ENCODE measurements around the gene KIF1B. TPM values are rescaled to one million over a fixed set of nuclear protein-coding genes. Genes with fewer than 3 reads are reported as not detected.
"Not testable (repeated sequence)": the region's sequence is repeated elsewhere in the genome, so short reads cannot be mapped to it uniquely, and the experiment has no call there.

The KIF1B gene
- total RNA-seq, 1 experiment from 2014 or later = 19.9 TPM

- in situ Hi-C loops (cut with HindIII; ENCODE audit: low sequenced_read_pairs); DNase-seq (ENCODE audit: low spot score): not testable (repeated sequence)
These were observed 10.3 kb downstream of the KIF1B start for GRCh38 chr1:10220657-10221056.

GRCh38 chr1:10225573-10225972, 15.2 kb downstream of the KIF1B start:
- in situ Hi-C loops (cut with HindIII; ENCODE audit: low sequenced_read_pairs) = no loop called here
- no peak for DNase-seq (ENCODE audit: low spot score)

GRCh38 chr1:10228528-10228927, 18.2 kb downstream of the KIF1B start:
- in situ Hi-C loops (cut with HindIII; ENCODE audit: low sequenced_read_pairs) = no loop called here
- no peak for DNase-seq (ENCODE audit: low spot score)

GRCh38 chr1:10229903-10230302, 19.5 kb downstream of the KIF1B start:
- in situ Hi-C loops (cut with HindIII; ENCODE audit: low sequenced_read_pairs) = no loop called here
- no peak for DNase-seq (ENCODE audit: low spot score)

- in situ Hi-C loops (cut with HindIII; ENCODE audit: low sequenced_read_pairs) = no loop called here
- no peak for DNase-seq (ENCODE audit: low spot score)
These were observed 21.8 kb downstream of the KIF1B start for GRCh38 chr1:10232163-10232562.

GRCh38 chr1:10236405-10237156, 26.2 kb downstream of the KIF1B start:
- in situ Hi-C loops (cut with HindIII; ENCODE audit: low sequenced_read_pairs) = no loop called here
- no peak for DNase-seq (ENCODE audit: low spot score)

- in situ Hi-C loops (cut with HindIII; ENCODE audit: low sequenced_read_pairs) = no loop called here
- DNase-seq (ENCODE audit: low spot score) = no peak
These were observed 26.8 kb downstream of the KIF1B start for GRCh38 chr1:10237157-10237539.

GRCh38 chr1:10242135-10242534, 31.8 kb downstream of the KIF1B start:
- in situ Hi-C loops (cut with HindIII; ENCODE audit: low sequenced_read_pairs) = no loop called here
- DNase-seq (ENCODE audit: low spot score) = no peak

GRCh38 chr1:10242811-10243210, 32.4 kb downstream of the KIF1B start:
- DNase-seq (ENCODE audit: low spot score) = no peak
- in situ Hi-C loops (cut with HindIII; ENCODE audit: low sequenced_read_pairs) = no loop called here

- in situ Hi-C loops (cut with HindIII; ENCODE audit: low sequenced_read_pairs) = no loop called here
- DNase-seq (ENCODE audit: low spot score) = no peak
These were observed 35.3 kb downstream of the KIF1B start for GRCh38 chr1:10245674-10246073.

GRCh38 chr1:10249808-10250457, 39.6 kb downstream of the KIF1B start:
- in situ Hi-C loops (cut with HindIII; ENCODE audit: low sequenced_read_pairs) = no loop called here
- no peak for DNase-seq (ENCODE audit: low spot score)

GRCh38 chr1:10250663-10251062, 40.3 kb downstream of the KIF1B start:
- in situ Hi-C loops (cut with HindIII; ENCODE audit: low sequenced_read_pairs) = no loop called here
- DNase-seq (ENCODE audit: low spot score) = no peak

- DNase-seq (ENCODE audit: low spot score); in situ Hi-C loops (cut with HindIII; ENCODE audit: low sequenced_read_pairs): not testable (repeated sequence)
These were observed 41.1 kb downstream of the KIF1B start for GRCh38 chr1:10251325-10252108.

GRCh38 chr1:10252508-10252907, 42.1 kb downstream of the KIF1B start:
- DNase-seq (ENCODE audit: low spot score) = no peak
- in situ Hi-C loops (cut with HindIII; ENCODE audit: low sequenced_read_pairs) = no loop called here

- in situ Hi-C loops (cut with HindIII; ENCODE audit: low sequenced_read_pairs) = no loop called here
These were observed 42.8 kb downstream of the KIF1B start for GRCh38 chr1:10253149-10253548.

GRCh38 chr1:10253755-10254154, 43.4 kb downstream of the KIF1B start:
- DNase-seq (ENCODE audit: low spot score) = no peak
- in situ Hi-C loops (cut with HindIII; ENCODE audit: low sequenced_read_pairs) = no loop called here

More at GRCh38 chr1:10253149-10253548, 42.8 kb downstream of the KIF1B start:
- DNase-seq (ENCODE audit: low spot score) = no peak

GRCh38 chr1:10257851-10258250, 47.5 kb downstream of the KIF1B start:
- no peak for DNase-seq (ENCODE audit: low spot score)
- in situ Hi-C loops (cut with HindIII; ENCODE audit: low sequenced_read_pairs) = no loop called here

- in situ Hi-C loops (cut with HindIII; ENCODE audit: low sequenced_read_pairs); DNase-seq (ENCODE audit: low spot score): not testable (repeated sequence)
These were observed 49.2 kb downstream of the KIF1B start for GRCh38 chr1:10259547-10259946.

- in situ Hi-C loops (cut with HindIII; ENCODE audit: low sequenced_read_pairs) = no loop called here
- no peak for DNase-seq (ENCODE audit: low spot score)
These were observed 53.2 kb downstream of the KIF1B start for GRCh38 chr1:10263450-10264082.

GRCh38 chr1:10265027-10265426, 54.7 kb downstream of the KIF1B start:
- DNase-seq (ENCODE audit: low spot score) = no peak
- in situ Hi-C loops (cut with HindIII; ENCODE audit: low sequenced_read_pairs) = no loop called here

Measured in G401 (cell line).